Body of pancreas (tissue), 4 donors: ENCODE data around the gene ZBTB43.

Experiments used
- POLR2A ChIP-seq, 3 donors: fragments of 450-650 bp; IDR thresholded peaks; one replicate each; pipeline ENCODE4 v1.6.1; 2016; ENCODE audit warnings: antibody characterized with exemption in 3 of 3, mild to moderate bottlenecking in 2 of 3
- TF ChIP-seq, protein P1 (sequence below), 7 experiments: fragments of 450-650 bp in 4 of 7; fragments of 200-600 bp in 3 of 7; sonication (generic) in 3 of 7; IDR thresholded peaks; one replicate each; pipeline ENCODE4 v1.5.1; 2016 to 2019; ENCODE audit warnings: antibody characterized with exemption in 7 of 7

DNA sequence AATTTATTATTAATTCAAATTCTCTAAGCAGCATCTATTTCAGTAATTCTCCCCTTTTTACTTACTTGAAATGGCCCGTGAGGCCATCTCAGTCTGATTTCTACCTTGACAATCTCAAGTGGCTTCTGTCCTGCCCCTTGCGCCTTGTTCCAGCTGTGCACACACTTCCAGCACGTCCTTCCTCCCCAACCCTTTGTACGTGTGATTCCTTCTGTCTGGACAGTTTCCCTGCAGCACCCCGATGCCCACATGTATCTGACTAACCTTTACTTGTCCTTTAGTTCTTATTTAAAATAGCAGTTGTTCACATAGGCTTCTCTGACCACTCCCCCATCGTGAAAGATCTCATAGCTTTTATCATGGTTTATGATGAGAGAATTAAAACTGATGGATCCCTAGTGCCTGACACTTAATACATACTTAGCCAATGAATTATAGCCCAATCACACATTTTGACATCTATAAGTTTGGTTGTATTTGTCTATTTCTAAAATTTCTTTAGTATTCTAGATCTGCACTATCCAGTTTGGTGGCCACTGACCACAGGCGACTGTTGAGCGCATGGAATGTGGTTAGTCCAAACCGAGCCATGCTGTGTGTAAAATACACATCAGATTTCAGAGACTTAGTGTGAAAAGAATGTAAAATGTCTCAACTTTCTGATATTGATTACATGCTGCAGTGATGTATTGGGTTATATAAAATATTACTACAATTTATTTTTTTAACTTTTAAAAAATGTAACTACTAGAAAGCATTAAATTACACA is 69.9 kb downstream of the ZBTB43 start:
- no peak for TF ChIP-seq POLR2A (IDR thresholded peaks at IDR 0.05)
- TF ChIP-seq, protein P1, sequence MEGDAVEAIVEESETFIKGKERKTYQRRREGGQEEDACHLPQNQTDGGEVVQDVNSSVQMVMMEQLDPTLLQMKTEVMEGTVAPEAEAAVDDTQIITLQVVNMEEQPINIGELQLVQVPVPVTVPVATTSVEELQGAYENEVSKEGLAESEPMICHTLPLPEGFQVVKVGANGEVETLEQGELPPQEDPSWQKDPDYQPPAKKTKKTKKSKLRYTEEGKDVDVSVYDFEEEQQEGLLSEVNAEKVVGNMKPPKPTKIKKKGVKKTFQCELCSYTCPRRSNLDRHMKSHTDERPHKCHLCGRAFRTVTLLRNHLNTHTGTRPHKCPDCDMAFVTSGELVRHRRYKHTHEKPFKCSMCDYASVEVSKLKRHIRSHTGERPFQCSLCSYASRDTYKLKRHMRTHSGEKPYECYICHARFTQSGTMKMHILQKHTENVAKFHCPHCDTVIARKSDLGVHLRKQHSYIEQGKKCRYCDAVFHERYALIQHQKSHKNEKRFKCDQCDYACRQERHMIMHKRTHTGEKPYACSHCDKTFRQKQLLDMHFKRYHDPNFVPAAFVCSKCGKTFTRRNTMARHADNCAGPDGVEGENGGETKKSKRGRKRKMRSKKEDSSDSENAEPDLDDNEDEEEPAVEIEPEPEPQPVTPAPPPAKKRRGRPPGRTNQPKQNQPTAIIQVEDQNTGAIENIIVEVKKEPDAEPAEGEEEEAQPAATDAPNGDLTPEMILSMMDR (IDR thresholded peaks at IDR 0.05) = no peak
